ENCODE data around the gene TMEM81.
A peak's percentile ranks its signal among the peaks of the same experiment; 100 is the strongest.

Gene TMEM81

GRCh38 chr1:205045146-205045545, 39.1 kb downstream of the TMEM81 start:
- Histone ChIP-seq H3K23ac (ENCODE audit: low read depth, low read length, poor library complexity) (no peak overlapping the region), H3K27ac (replicated peaks; ENCODE audit: low read length) (no peak overlapping the region), H2BK12ac (ENCODE audit: low read length) (no peak overlapping the region), H3K27me3 (ENCODE audit: control insufficient read depth in 3 of 3, insufficient read depth in 3 of 3, low read depth in 1 of 3, low read length in 3 of 3) (peaks cover 0 to 97% (median 22%) of the 10 kb centered on the region in 3 experiments), H3K36me3 (replicated peaks in 1 of 2; ENCODE audit: control insufficient read depth in 2 of 2, insufficient read depth in 2 of 2, low read length in 2 of 2) (no peaks in the 10 kb centered on the region), H3K4me1 (ENCODE audit: control insufficient read depth in 2 of 2, insufficient read depth in 1 of 2, low read depth in 1 of 2, low read length in 2 of 2) (peaks cover 0 to 20% of the 10 kb centered on the region in 2 donors), H3K9me3 (replicated peaks in 1 of 2; ENCODE audit: control insufficient read depth in 2 of 2, insufficient read depth in 1 of 2, low read depth in 1 of 2, low read length in 2 of 2) (no peaks in the 10 kb centered on the region), H3K4me2 (ENCODE audit: insufficient read depth, low read length, poor library complexity, severe bottlenecking) (no peak overlapping the region), H3K79me1 (ENCODE audit: low read depth, low read length) (no peaks in the 10 kb centered on the region), H2AK5ac (ENCODE audit: low read depth, low read length) (no peak overlapping the region), H2BK5ac (ENCODE audit: low read length) (no peak overlapping the region), H2AFZ (ENCODE audit: low read length) (no peak overlapping the region), H3K4ac (ENCODE audit: low read length) (no peak overlapping the region), H3K18ac (ENCODE audit: low read length) (no peak overlapping the region), H4K8ac (ENCODE audit: low read depth, low read length) (no peak overlapping the region), H3K9ac (ENCODE audit: low read depth, low read length, poor library complexity) (no peak overlapping the region), H2BK15ac (ENCODE audit: low read length) (no peak overlapping the region), H4K91ac (ENCODE audit: low read depth, low read length, poor library complexity) (no peak overlapping the region), H2BK120ac (ENCODE audit: low read depth, low read length) (no peak overlapping the region), H3K4me3 (ENCODE audit: low read length in 2 of 2) (no peak overlapping the region), H3K14ac (ENCODE audit: low read length) (no peak overlapping the region)
- no peak for DNase-seq (ENCODE audit: low spot score)
- 100% methylated on average over 3 of the region's 11 CpGs; no CpG with 5 or more reads in 1 of the 2 donors for WGBS, 2 donors (ENCODE audit: extremely low coverage in 2 of 2, insufficient read length in 2 of 2, insufficient replicate concordance in 1 of 2)

- H3K36me3 ChIP-seq (replicated peaks in 1 of 2; ENCODE audit: control insufficient read depth in 2 of 2, insufficient read depth in 2 of 2, low read length in 2 of 2) = no peaks in the 10 kb centered on the region
Observed at GRCh38 chr1:205044741-205045140, 39.5 kb downstream of the TMEM81 start.

GRCh38 chr1:205043866-205044265, 40.4 kb downstream of the TMEM81 start:
- Histone ChIP-seq H2BK15ac (ENCODE audit: low read length) (peak overlapping the region; percentile 9), H2BK12ac (ENCODE audit: low read length) (no peak overlapping the region), H3K36me3 (replicated peaks in 1 of 2; ENCODE audit: control insufficient read depth in 2 of 2, insufficient read depth in 2 of 2, low read length in 2 of 2) (no peaks in the 10 kb centered on the region), H3K27ac (replicated peaks; ENCODE audit: low read length) (no peak overlapping the region), H2BK120ac (ENCODE audit: low read depth, low read length) (no peak overlapping the region), H2BK5ac (ENCODE audit: low read length) (peak overlapping the region; percentile 67), H3K4me2 (ENCODE audit: insufficient read depth, low read length, poor library complexity, severe bottlenecking) (no peak overlapping the region), H3K9me3 (replicated peaks in 1 of 2; ENCODE audit: control insufficient read depth in 2 of 2, insufficient read depth in 1 of 2, low read depth in 1 of 2, low read length in 2 of 2) (no peaks in the 10 kb centered on the region), H3K4ac (ENCODE audit: low read length) (no peak overlapping the region), H3K14ac (ENCODE audit: low read length) (peak overlapping the region; percentile 40), H3K9ac (ENCODE audit: low read depth, low read length, poor library complexity) (no peak overlapping the region), H4K8ac (ENCODE audit: low read depth, low read length) (no peak overlapping the region), H3K23ac (ENCODE audit: low read depth, low read length, poor library complexity) (peak overlapping the region; percentile 8), H4K91ac (ENCODE audit: low read depth, low read length, poor library complexity) (no peak overlapping the region), H3K18ac (ENCODE audit: low read length) (peak overlapping the region; percentile 35), H3K79me1 (ENCODE audit: low read depth, low read length) (no peaks in the 10 kb centered on the region), H3K4me1 (ENCODE audit: control insufficient read depth in 2 of 2, insufficient read depth in 1 of 2, low read depth in 1 of 2, low read length in 2 of 2) (peaks cover 0 to 20% of the 10 kb centered on the region in 2 donors), H2AFZ (ENCODE audit: low read length) (peak overlapping the region; percentile 71), H3K4me3 (ENCODE audit: low read length in 2 of 2) (no peak overlapping the region), H3K27me3 (ENCODE audit: control insufficient read depth in 3 of 3, insufficient read depth in 3 of 3, low read depth in 1 of 3, low read length in 3 of 3) (peaks cover 0 to 99% (median 22%) of the 10 kb centered on the region in 3 experiments), H2AK5ac (ENCODE audit: low read depth, low read length) (no peak overlapping the region)
- WGBS, 2 donors (ENCODE audit: extremely low coverage in 2 of 2, insufficient read length in 2 of 2, insufficient replicate concordance in 1 of 2) = no CpG with 5 or more reads among the region's 4 CpGs
- no peak for DNase-seq (ENCODE audit: low spot score)

More at GRCh38 chr1:205044741-205045140, 39.5 kb downstream of the TMEM81 start:
- Histone ChIP-seq H2BK5ac (ENCODE audit: low read length) (peak overlapping the region; percentile 67), H3K27me3 (ENCODE audit: control insufficient read depth in 3 of 3, insufficient read depth in 3 of 3, low read depth in 1 of 3, low read length in 3 of 3) (peaks cover 0 to 97% (median 22%) of the 10 kb centered on the region in 3 experiments), H2BK120ac (ENCODE audit: low read depth, low read length) (no peak overlapping the region), H4K91ac (ENCODE audit: low read depth, low read length, poor library complexity) (no peak overlapping the region), H3K23ac (ENCODE audit: low read depth, low read length, poor library complexity) (no peak overlapping the region), H3K4me2 (ENCODE audit: insufficient read depth, low read length, poor library complexity, severe bottlenecking) (no peak overlapping the region), H3K14ac (ENCODE audit: low read length) (no peak overlapping the region), H3K18ac (ENCODE audit: low read length) (no peak overlapping the region), H2AFZ (ENCODE audit: low read length) (no peak overlapping the region), H3K79me1 (ENCODE audit: low read depth, low read length) (no peaks in the 10 kb centered on the region), H3K27ac (replicated peaks; ENCODE audit: low read length) (no peak overlapping the region), H3K4me3 (ENCODE audit: low read length in 2 of 2) (no peak overlapping the region), H3K9ac (ENCODE audit: low read depth, low read length, poor library complexity) (no peak overlapping the region), H3K4me1 (ENCODE audit: control insufficient read depth in 2 of 2, insufficient read depth in 1 of 2, low read depth in 1 of 2, low read length in 2 of 2) (peaks cover 0 to 20% of the 10 kb centered on the region in 2 donors), H4K8ac (ENCODE audit: low read depth, low read length) (no peak overlapping the region), H3K9me3 (replicated peaks in 1 of 2; ENCODE audit: control insufficient read depth in 2 of 2, insufficient read depth in 1 of 2, low read depth in 1 of 2, low read length in 2 of 2) (no peaks in the 10 kb centered on the region), H3K4ac (ENCODE audit: low read length) (no peak overlapping the region), H2AK5ac (ENCODE audit: low read depth, low read length) (no peak overlapping the region), H2BK15ac (ENCODE audit: low read length) (no peak overlapping the region), H2BK12ac (ENCODE audit: low read length) (no peak overlapping the region)
- DNase-seq (ENCODE audit: low spot score) = no peak
- no CpG with 5 or more reads among the region's 5 CpGs for WGBS, 2 donors (ENCODE audit: extremely low coverage in 2 of 2, insufficient read length in 2 of 2, insufficient replicate concordance in 1 of 2)

- WGBS, 2 donors (ENCODE audit: extremely low coverage in 2 of 2, insufficient read length in 2 of 2, insufficient replicate concordance in 1 of 2) = no CpG with 5 or more reads among the region's 53 CpGs
Observed at GRCh38 chr1:205042911-205043806, 41.1 kb downstream of the TMEM81 start, which contains the start of gene CNTN2. CNTN2 (plus strand) TSS chr1:205043212; CDS start chr1:205053186, 9,974 bp downstream.

More at GRCh38 chr1:205042911-205043806, 41.1 kb downstream of the TMEM81 start, which contains the start of gene CNTN2:
- peak within 1 kb of the TSS; percentile 71 for H2AFZ ChIP-seq (ENCODE audit: low read length)
- peak within 1 kb of the TSS; percentile 58 for H3K4me2 ChIP-seq (ENCODE audit: insufficient read depth, low read length, poor library complexity, severe bottlenecking)
- H3K23ac ChIP-seq (ENCODE audit: low read depth, low read length, poor library complexity) = peak within 1 kb of the TSS; percentile 51
- H2BK15ac ChIP-seq (ENCODE audit: low read length) = peak within 1 kb of the TSS; percentile 33
- peak within 1 kb of the TSS; percentile 76 for H3K18ac ChIP-seq (ENCODE audit: low read length)
- H3K4me1 ChIP-seq (ENCODE audit: control insufficient read depth in 2 of 2, insufficient read depth in 1 of 2, low read depth in 1 of 2, low read length in 2 of 2) = peaks cover 0 to 20% of the 10 kb centered on the region in 2 donors
- H2BK5ac ChIP-seq (ENCODE audit: low read length) = peak within 1 kb of the TSS; percentile 67
- H3K14ac ChIP-seq (ENCODE audit: low read length) = peak within 1 kb of the TSS; percentile 66
- peak within 1 kb of the TSS; percentile 61 for H3K9ac ChIP-seq (ENCODE audit: low read depth, low read length, poor library complexity)
- H3K9me3 ChIP-seq (replicated peaks in 1 of 2; ENCODE audit: control insufficient read depth in 2 of 2, insufficient read depth in 1 of 2, low read depth in 1 of 2, low read length in 2 of 2) = no peaks in the 10 kb centered on the region
- no peak for DNase-seq (ENCODE audit: low spot score)
- H4K91ac ChIP-seq (ENCODE audit: low read depth, low read length, poor library complexity) = no peak within 1 kb of the TSS
- H3K4me3 ChIP-seq (ENCODE audit: low read length in 2 of 2) = peak within 1 kb of the TSS in 1 of 2 donors; percentile 18
- peak within 1 kb of the TSS; percentile 65 for H2AK5ac ChIP-seq (ENCODE audit: low read depth, low read length)
- no peak within 1 kb of the TSS for H3K4ac ChIP-seq (ENCODE audit: low read length)
- H3K27me3 ChIP-seq (ENCODE audit: control insufficient read depth in 3 of 3, insufficient read depth in 3 of 3, low read depth in 1 of 3, low read length in 3 of 3) = peaks cover 0 to 98% (median 22%) of the 10 kb centered on the region in 3 experiments
- no peak within 1 kb of the TSS for H2BK12ac ChIP-seq (ENCODE audit: low read length)
- peak within 1 kb of the TSS; percentile 57 for H2BK120ac ChIP-seq (ENCODE audit: low read depth, low read length)
- H3K79me1 ChIP-seq (ENCODE audit: low read depth, low read length) = no peaks in the 10 kb centered on the region
- H4K8ac ChIP-seq (ENCODE audit: low read depth, low read length) = no peak within 1 kb of the TSS
- H3K36me3 ChIP-seq (replicated peaks in 1 of 2; ENCODE audit: control insufficient read depth in 2 of 2, insufficient read depth in 2 of 2, low read length in 2 of 2) = no peaks in the 10 kb centered on the region
- no peak within 1 kb of the TSS for H3K27ac ChIP-seq (replicated peaks; ENCODE audit: low read length)

Data from neuronal stem cell (in vitro differentiated cells).